Measurements from ENCODE around the gene TMTC1.
"Not testable (repeated sequence)": the region's sequence is repeated elsewhere in the genome, so short reads cannot be mapped to it uniquely, and the experiment has no call there.

The TMTC1 gene

DNA sequence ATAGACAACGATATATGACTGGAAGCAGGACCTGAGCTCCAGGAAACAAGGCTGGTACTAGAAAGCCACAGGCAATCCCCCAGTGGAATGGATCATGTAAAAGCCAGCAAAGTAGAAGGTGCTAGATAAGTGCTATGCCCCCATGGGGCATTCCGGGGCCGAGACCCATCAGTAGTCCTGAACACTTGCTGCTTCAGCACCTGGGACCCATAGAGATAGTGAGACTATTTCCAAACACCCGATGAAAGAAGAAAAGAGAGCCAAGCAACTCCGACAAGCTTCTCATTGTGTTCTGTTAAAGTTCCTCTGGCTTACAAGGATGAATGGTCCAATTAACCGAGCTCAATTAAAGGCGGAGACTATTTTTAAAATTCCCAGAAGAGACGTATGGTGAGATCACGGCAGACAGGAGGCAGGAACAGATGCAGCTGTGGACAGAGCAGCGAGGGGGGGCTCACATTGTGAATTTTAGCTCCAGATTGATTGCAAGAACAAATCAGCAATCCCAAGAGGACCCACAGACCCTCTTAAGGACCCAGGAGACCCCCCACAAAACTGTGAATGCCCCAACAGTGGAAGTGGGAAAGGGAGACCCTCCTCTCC, 143.7 kb downstream of the TMTC1 start:
- Histone ChIP-seq H3K4me1 (ENCODE audit: control insufficient read depth, insufficient read depth, low read length) (no peaks in the 10 kb centered on the region), H3K27me3 (ENCODE audit: control insufficient read depth, insufficient read depth, low read length) (no peaks in the 10 kb centered on the region), H3K36me3 (ENCODE audit: control insufficient read depth, insufficient read depth, low read length) (no peaks in the 10 kb centered on the region), H3K4me3 (ENCODE audit: low read length) (no peak overlapping the region), H3K27ac (ENCODE audit: low read depth, low read length) (peak overlapping the region; percentile 14), H3K9ac (ENCODE audit: low read length) (no peak overlapping the region)

DNA sequence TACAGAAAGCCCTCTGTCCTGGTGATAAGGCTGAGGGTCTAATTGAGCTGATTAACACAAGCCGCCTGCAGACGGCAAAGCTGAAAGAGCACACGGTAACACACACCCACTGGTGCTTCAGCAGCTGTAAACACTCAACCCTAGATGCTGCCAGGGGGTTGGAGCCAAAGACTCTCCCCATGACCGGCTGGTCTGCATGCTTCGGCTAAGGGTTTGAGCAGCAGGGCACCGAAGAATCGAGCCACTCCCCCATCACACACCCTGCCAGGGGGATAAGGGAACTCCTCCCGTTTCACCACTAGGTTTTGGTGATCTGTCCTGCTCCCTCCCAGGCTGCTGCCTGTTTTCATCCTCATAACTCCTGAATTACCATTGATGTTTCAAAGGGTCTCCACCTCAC, 145.2 kb downstream of the TMTC1 start:
- Histone ChIP-seq H3K36me3 (ENCODE audit: control insufficient read depth, insufficient read depth, low read length) (no peaks in the 10 kb centered on the region), H3K27me3 (ENCODE audit: control insufficient read depth, insufficient read depth, low read length) (no peaks in the 10 kb centered on the region), H3K27ac (ENCODE audit: low read depth, low read length) (no peak overlapping the region), H3K4me1 (ENCODE audit: control insufficient read depth, insufficient read depth, low read length) (no peaks in the 10 kb centered on the region), H3K4me3 (ENCODE audit: low read length) (no peak overlapping the region), H3K9ac (ENCODE audit: low read length) (no peak overlapping the region)

DNA sequence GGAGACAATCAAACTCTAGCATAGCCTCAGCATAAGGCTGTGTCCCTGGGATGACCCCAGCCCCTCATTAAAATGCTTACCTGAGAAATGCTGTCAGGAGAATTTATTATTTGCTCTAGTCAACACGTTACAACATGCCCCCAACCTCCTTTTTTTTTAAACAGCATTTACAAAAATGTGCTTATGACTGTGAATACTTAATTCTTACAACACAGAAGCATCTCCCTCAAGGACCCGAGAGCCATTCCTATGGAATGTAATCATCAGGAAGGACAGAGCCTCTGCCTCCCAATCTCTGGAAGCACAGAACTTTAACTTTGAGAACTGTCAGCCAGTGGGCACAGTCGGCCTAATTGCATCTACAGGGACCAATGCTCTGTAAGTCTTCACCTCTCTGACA, 149.7 kb downstream of the TMTC1 start:
- Histone ChIP-seq H3K36me3 (ENCODE audit: control insufficient read depth, insufficient read depth, low read length) (no peaks in the 10 kb centered on the region), H3K4me1 (ENCODE audit: control insufficient read depth, insufficient read depth, low read length) (no peaks in the 10 kb centered on the region), H3K27ac (ENCODE audit: low read depth, low read length) (no peak overlapping the region), H3K4me3 (ENCODE audit: low read length) (no peak overlapping the region), H3K27me3 (ENCODE audit: control insufficient read depth, insufficient read depth, low read length) (no peaks in the 10 kb centered on the region), H3K9ac (ENCODE audit: low read length) (no peak overlapping the region)

DNA sequence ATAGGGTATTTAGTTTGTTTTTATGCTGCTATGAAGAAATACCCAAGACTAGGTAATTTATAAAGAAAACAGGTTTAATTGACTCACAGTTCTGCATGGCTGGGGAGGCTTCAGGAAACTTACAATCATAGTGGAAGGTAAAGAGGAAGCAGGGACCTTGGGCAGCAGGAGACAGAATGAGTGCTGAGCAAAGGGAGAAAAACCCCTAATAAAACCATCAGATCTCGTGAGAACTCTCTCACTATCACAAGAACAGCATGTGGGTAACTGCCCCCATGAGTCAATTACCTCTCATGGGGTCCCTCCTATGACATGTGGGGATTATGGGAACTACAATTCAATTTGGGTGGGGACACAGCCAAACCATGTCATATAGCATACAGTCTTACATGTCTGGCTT, 153.6 kb downstream of the TMTC1 start:
- H3K27me3 ChIP-seq (ENCODE audit: control insufficient read depth, insufficient read depth, low read length); H3K4me1 ChIP-seq (ENCODE audit: control insufficient read depth, insufficient read depth, low read length); H3K36me3 ChIP-seq (ENCODE audit: control insufficient read depth, insufficient read depth, low read length); H3K9ac ChIP-seq (ENCODE audit: low read length); H3K27ac ChIP-seq (ENCODE audit: low read depth, low read length); H3K4me3 ChIP-seq (ENCODE audit: low read length): not testable (repeated sequence)

DNA sequence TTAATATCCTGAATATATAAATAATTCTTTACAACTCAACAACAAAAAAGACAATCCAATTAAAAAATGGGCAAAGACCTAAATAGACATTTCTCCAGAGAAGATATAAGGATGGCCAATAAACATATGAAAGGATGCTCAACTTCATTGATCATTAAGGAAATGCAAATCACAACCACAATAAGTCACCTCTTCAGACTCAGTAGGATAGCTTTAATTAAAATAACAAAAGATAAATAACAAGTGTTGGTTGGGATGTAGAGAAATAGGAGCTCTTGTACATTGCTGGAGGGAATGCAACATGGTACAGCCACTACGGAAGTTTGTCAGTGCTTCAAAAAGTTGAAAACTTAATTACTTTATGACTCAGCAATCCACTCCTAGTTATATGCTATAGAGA, 156.5 kb downstream of the TMTC1 start:
- H3K27me3 ChIP-seq (ENCODE audit: control insufficient read depth, insufficient read depth, low read length), result no peaks in the 10 kb centered on the region
- no peak overlapping the region for H3K9ac ChIP-seq (ENCODE audit: low read length)
- H3K4me1 ChIP-seq (ENCODE audit: control insufficient read depth, insufficient read depth, low read length), result no peaks in the 10 kb centered on the region
- H3K4me3 ChIP-seq (ENCODE audit: low read length), result no peak overlapping the region
- no peak overlapping the region for H3K27ac ChIP-seq (ENCODE audit: low read depth, low read length)
- no peaks in the 10 kb centered on the region for H3K36me3 ChIP-seq (ENCODE audit: control insufficient read depth, insufficient read depth, low read length)

DNA sequence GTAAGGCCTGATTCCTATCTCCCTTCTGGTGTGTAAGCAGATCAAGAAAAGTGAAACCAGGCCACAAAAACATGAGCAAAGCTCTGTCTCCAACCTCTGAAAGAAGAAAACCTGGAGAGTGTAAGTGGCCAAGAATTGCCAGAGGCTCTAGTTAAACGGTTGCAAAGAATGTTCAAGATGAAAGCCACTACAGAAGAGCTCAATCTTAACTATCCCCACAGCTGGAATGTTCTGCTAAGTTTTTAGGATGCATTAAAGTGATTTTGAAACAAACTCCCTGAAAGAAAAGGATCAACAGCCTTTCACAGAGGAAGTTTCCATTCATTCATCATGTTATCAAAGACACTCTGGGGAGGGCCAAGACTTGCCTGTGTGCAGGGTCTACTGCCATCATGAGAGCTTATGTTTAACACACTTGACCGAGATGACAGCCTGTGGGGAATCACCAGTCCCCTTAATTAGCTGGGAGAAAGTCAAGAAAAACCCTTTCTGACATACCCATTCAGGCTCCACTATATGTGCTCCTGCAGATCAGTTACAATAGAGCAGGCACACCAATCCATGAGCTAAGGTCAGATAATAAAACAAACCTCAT, 158.3 kb downstream of the TMTC1 start:
- Histone ChIP-seq H3K27me3 (ENCODE audit: control insufficient read depth, insufficient read depth, low read length) (no peaks in the 10 kb centered on the region), H3K36me3 (ENCODE audit: control insufficient read depth, insufficient read depth, low read length) (no peaks in the 10 kb centered on the region), H3K4me1 (ENCODE audit: control insufficient read depth, insufficient read depth, low read length) (no peaks in the 10 kb centered on the region), H3K9ac (ENCODE audit: low read length) (no peak overlapping the region), H3K27ac (ENCODE audit: low read depth, low read length) (peak overlapping the region; percentile 7), H3K4me3 (ENCODE audit: low read length) (no peak overlapping the region)

DNA sequence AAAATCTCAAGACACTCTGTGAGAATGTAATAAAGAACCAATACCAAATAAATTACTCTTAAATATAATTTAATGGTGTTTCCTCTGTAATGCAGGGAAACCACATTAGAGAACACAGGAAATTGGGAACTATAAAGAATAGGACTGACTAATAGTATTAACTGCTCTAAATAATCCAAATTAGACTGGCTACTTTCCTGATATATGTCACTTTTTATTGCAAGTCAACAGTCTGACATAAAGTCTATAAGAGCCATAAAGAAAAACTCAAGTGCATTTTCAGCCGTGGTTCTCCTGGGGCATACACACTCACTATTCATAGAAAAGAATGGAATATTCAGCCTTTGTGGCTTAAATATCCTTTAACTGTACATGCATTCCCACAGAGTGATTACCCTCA, 161.5 kb downstream of the TMTC1 start:
- H3K27ac ChIP-seq (ENCODE audit: low read depth, low read length), result no peak overlapping the region
- no peaks in the 10 kb centered on the region for H3K36me3 ChIP-seq (ENCODE audit: control insufficient read depth, insufficient read depth, low read length)
- H3K9ac ChIP-seq (ENCODE audit: low read length), result no peak overlapping the region
- no peak overlapping the region for H3K4me3 ChIP-seq (ENCODE audit: low read length)
- H3K4me1 ChIP-seq (ENCODE audit: control insufficient read depth, insufficient read depth, low read length), result no peaks in the 10 kb centered on the region
- H3K27me3 ChIP-seq (ENCODE audit: control insufficient read depth, insufficient read depth, low read length), result no peaks in the 10 kb centered on the region

DNA sequence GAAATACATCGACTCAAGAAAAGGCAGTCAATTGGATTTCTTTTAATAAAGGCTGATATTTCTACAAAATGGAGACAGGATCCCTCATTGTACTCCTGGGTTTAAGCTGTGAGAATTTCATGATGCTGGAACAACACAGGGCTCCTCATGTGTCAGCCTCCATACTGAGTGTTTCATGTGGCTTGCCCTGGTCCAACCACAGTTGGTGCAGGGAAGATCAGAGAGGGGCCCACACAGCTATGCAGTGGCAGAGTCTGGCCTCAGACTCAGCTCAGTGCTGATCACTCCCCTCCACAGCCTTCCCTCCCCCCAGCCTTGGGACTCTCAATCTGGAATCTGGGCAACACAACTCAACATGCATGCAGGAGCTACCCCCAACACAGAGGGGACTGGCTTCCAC, 163.7 kb downstream of the TMTC1 start:
- no peaks in the 10 kb centered on the region for H3K4me1 ChIP-seq (ENCODE audit: control insufficient read depth, insufficient read depth, low read length)
- H3K4me3 ChIP-seq (ENCODE audit: low read length), result no peak overlapping the region
- H3K27me3 ChIP-seq (ENCODE audit: control insufficient read depth, insufficient read depth, low read length), result no peaks in the 10 kb centered on the region
- no peak overlapping the region for H3K9ac ChIP-seq (ENCODE audit: low read length)
- H3K36me3 ChIP-seq (ENCODE audit: control insufficient read depth, insufficient read depth, low read length), result no peaks in the 10 kb centered on the region
- H3K27ac ChIP-seq (ENCODE audit: low read depth, low read length), result no peak overlapping the region

DNA sequence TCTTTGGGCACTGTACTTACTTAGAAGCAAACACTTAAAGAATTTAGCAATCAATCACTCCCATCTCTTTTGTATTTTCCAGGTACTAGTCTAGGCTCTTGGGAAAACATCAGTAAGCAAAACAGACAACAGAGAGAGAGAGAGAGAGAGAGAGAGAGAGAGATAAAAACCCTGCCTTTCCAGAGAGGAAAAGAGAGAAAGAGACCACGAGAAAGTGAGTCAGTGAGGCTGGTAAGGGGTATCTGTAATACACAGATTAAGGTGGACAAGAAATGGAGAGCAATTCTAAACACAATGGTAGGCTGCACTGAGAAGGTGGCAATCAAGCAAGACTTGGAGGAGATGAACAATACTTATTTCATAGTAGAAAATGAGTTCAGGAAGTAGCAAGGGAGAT, 166.3 kb downstream of the TMTC1 start:
- H3K27me3 ChIP-seq (ENCODE audit: control insufficient read depth, insufficient read depth, low read length), result no peaks in the 10 kb centered on the region
- no peaks in the 10 kb centered on the region for H3K36me3 ChIP-seq (ENCODE audit: control insufficient read depth, insufficient read depth, low read length)
- H3K9ac ChIP-seq (ENCODE audit: low read length), result no peak overlapping the region
- no peaks in the 10 kb centered on the region for H3K4me1 ChIP-seq (ENCODE audit: control insufficient read depth, insufficient read depth, low read length)
- H3K27ac ChIP-seq (ENCODE audit: low read depth, low read length), result no peak overlapping the region
- no peak overlapping the region for H3K4me3 ChIP-seq (ENCODE audit: low read length)

DNA sequence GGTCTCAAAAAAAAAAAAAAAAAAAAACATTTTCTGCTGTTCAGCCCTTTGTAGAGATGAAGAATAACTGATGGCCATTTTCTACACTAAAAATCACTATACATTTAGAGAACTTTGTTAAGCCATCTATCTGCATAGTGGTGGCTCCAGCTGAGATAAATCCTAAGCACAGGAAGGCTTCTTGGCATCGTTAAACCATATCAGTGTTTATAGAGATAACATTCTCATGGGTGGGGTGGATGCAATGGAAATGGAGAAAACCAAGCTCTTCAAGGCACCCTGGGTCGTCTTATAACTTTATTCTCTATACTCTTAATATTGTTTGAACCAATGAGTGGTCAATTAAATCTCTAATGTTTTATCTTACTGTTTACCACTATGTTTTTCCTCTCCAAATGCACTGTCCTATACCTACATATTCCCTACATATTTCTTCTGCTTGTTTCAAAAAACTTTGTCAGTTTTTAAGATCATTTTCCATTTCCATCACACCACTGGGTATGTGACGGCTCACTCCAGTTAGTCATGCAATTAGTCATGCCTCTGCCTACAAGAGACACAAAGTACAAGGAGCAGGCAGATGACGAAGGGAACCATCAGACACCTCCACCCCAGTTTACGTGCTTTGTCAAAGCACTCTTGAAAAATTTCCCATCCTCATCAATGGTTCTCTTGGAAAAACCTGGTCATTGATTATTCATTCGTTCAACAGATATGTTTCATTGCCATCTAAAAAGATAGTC, 166.9 kb downstream of the TMTC1 start:
- Histone ChIP-seq H3K27ac (ENCODE audit: low read depth, low read length) (no peak overlapping the region), H3K4me1 (ENCODE audit: control insufficient read depth, insufficient read depth, low read length) (no peaks in the 10 kb centered on the region), H3K27me3 (ENCODE audit: control insufficient read depth, insufficient read depth, low read length) (no peaks in the 10 kb centered on the region), H3K9ac (ENCODE audit: low read length) (no peak overlapping the region), H3K4me3 (ENCODE audit: low read length) (no peak overlapping the region), H3K36me3 (ENCODE audit: control insufficient read depth, insufficient read depth, low read length) (no peaks in the 10 kb centered on the region)

DNA sequence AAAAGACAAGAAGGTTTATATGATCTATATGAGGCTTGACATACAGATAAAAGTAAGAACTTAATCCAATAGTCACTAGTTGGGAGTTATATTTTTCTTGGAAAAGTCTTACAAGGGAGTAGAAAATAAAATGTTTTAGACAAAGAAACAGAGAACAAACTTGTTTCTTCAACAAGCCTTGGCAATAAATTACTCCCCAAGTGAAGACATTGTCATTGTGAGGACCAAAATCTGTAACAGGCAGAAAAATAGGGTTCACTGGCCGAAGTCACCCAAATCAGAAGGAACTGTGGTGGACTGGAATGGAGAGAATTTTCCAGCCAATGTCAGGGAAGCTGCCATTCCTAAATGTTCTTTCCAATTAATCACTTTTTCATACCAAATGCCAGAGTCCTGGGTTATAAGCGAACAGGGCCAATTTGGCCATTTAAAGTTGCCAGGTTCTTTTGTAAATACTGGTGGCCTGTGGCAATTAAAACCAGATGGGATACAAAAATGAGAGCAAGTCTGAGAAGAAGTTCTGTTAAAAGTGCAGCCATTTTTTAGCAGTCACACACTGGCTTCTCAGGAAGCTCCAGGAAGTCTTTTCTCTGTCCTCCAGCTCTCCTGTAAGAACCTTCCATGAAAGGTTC, 168.9 kb downstream of the TMTC1 start:
- no peaks in the 10 kb centered on the region for H3K27me3 ChIP-seq (ENCODE audit: control insufficient read depth, insufficient read depth, low read length)
- no peak overlapping the region for H3K27ac ChIP-seq (ENCODE audit: low read depth, low read length)
- H3K36me3 ChIP-seq (ENCODE audit: control insufficient read depth, insufficient read depth, low read length), result no peaks in the 10 kb centered on the region
- H3K9ac ChIP-seq (ENCODE audit: low read length), result no peak overlapping the region
- H3K4me3 ChIP-seq (ENCODE audit: low read length), result no peak overlapping the region
- peaks cover 6% of the 10 kb centered on the region for H3K4me1 ChIP-seq (ENCODE audit: control insufficient read depth, insufficient read depth, low read length)

DNA sequence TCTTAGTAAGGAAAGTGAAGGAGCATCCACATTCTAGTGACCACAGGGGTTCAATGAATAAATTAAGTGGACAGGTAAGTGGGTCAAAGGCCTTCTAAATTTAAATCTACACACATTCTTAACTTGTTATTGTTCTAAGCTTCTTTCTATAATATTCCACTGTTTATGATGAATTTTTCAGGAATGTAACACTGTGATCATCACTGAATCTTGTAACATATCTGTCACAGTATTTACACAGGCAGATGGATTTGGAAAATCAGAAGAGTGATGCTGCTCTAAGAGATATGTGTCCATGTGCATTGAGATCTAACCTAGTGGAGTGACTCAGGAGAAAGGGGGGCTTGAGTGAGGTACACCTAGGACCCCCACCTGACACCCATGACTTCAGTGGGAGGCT, 170.8 kb downstream of the TMTC1 start:
- no peaks in the 10 kb centered on the region for H3K36me3 ChIP-seq (ENCODE audit: control insufficient read depth, insufficient read depth, low read length)
- no peaks in the 10 kb centered on the region for H3K27me3 ChIP-seq (ENCODE audit: control insufficient read depth, insufficient read depth, low read length)
- no peak overlapping the region for H3K27ac ChIP-seq (ENCODE audit: low read depth, low read length)
- H3K9ac ChIP-seq (ENCODE audit: low read length), result no peak overlapping the region
- H3K4me1 ChIP-seq (ENCODE audit: control insufficient read depth, insufficient read depth, low read length), result peaks cover 6% of the 10 kb centered on the region
- no peak overlapping the region for H3K4me3 ChIP-seq (ENCODE audit: low read length)
